Adipocyte (in vitro differentiated cells): ENCODE data around the gene FER.
A peak's percentile ranks its signal among the peaks of the same experiment; 100 is the strongest.
"Not testable (repeated sequence)": the region's sequence is repeated elsewhere in the genome, so short reads cannot be mapped to it uniquely, and the experiment has no call there.

Experiments used
- DNase-seq: peaks from one replicate; pipeline ENCODE4 v3.0.0-alpha.2; 2015; ENCODE audit warnings: low read depth
- H3K27me3 ChIP-seq: replicated peaks from 2 replicates; pipeline ENCODE4 v1.7.0; 2013; ENCODE audit warnings: mild to moderate bottlenecking, low read length, moderate library complexity; ENCODE audit not compliant: control insufficient read depth, insufficient read depth
- H3K36me3 ChIP-seq: 2 replicates; pipeline ENCODE4 v1.7.0; 2013; ENCODE audit warnings: low read length, mild to moderate bottlenecking, moderate library complexity; ENCODE audit not compliant: control insufficient read depth, insufficient read depth, severe bottlenecking
- H3K4me1 ChIP-seq: 2 replicates; pipeline ENCODE4 v1.7.0; 2013; ENCODE audit warnings: mild to moderate bottlenecking, low read length, moderate library complexity; ENCODE audit not compliant: control insufficient read depth, insufficient read depth
- H3K4me3 ChIP-seq: 2 replicates; pipeline ENCODE4 v1.7.0; 2013; ENCODE audit warnings: mild to moderate bottlenecking, low read length, moderate library complexity
- H3K9ac ChIP-seq: 2 replicates; pipeline ENCODE4 v1.7.0; 2013; ENCODE audit warnings: mild to moderate bottlenecking, low read length, moderate library complexity
- H3K9me3 ChIP-seq: 2 replicates; pipeline ENCODE4 v1.7.0; 2013; ENCODE audit warnings: mild to moderate bottlenecking, low read length, moderate library complexity; ENCODE audit not compliant: control insufficient read depth

The FER gene

DNA sequence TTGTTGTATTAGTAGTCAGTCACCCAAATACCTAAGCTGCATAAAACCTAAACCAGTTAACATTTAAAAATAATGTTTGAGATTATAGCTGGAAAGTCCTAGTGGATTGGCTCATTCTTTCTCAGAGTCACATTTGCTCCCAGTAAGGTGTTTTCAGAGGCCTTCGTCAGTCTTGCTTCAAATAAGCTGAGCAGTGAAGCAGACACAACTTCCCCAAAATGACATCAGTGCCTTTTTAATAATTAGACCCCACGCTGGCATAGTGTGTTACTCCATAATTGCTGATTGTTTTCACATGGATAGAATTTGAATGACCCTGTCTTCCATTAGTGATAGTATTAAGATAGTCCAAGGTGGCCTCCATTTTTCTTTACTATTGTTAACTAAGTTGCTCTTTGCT, 416.3 kb downstream of the FER start:
- DNase-seq, result no peak
- H3K9me3 ChIP-seq, result no peaks in the 10 kb centered on the region
- H3K9ac ChIP-seq, result no peak overlapping the region
- H3K27me3 ChIP-seq, result no peaks in the 10 kb centered on the region
- peaks cover 17% of the 10 kb centered on the region for H3K4me1 ChIP-seq
- H3K36me3 ChIP-seq, result no peaks in the 10 kb centered on the region
- H3K4me3 ChIP-seq, result no peak overlapping the region

GRCh38 chr5:109167586-109167985, 419.9 kb downstream of the FER start:
- Histone ChIP-seq H3K9ac (no peak overlapping the region), H3K4me3 (no peak overlapping the region), H3K36me3 (no peaks in the 10 kb centered on the region), H3K9me3 (no peaks in the 10 kb centered on the region), H3K4me1 (peaks cover 5% of the 10 kb centered on the region), H3K27me3 (no peaks in the 10 kb centered on the region)
- no peak for DNase-seq

DNA sequence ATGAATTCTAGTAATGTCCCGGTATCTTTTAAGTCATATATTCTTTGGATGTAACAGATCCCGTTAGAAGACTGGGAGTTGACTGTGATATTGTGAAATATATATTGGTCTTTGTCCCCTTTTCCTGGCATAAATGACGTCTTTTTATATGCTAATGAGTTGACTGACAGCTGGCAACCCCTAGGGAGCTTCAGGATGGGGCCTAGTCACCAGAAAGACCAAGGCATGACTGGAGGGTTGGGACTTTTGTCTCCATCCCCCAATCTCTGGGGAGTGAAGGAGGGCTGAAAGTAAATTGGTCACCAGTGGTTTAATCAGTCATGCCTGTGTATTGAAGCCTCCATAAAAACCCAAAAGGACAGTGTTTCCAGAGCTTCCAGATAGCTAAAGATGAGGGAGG, 420.5 kb downstream of the FER start:
- Histone ChIP-seq H3K4me3 (no peak overlapping the region), H3K27me3 (no peaks in the 10 kb centered on the region), H3K36me3 (no peaks in the 10 kb centered on the region), H3K4me1 (no peaks in the 10 kb centered on the region), H3K9ac (no peak overlapping the region), H3K9me3 (no peaks in the 10 kb centered on the region)
- DNase-seq, result no peak

GRCh38 chr5:109170629-109171350, 423.1 kb downstream of the FER start:
- Histone ChIP-seq H3K27me3 (no peaks in the 10 kb centered on the region), H3K4me3 (no peak overlapping the region), H3K4me1 (no peaks in the 10 kb centered on the region), H3K9ac (no peak overlapping the region), H3K9me3 (no peaks in the 10 kb centered on the region), H3K36me3 (no peaks in the 10 kb centered on the region)
- DNase-seq, result no peak

- DNase-seq, H3K4me3 ChIP-seq, H3K9me3 ChIP-seq, H3K9ac ChIP-seq, H3K4me1 ChIP-seq, H3K36me3 ChIP-seq, H3K27me3 ChIP-seq: not testable (repeated sequence)
These were observed 423.9 kb downstream of the FER start for GRCh38 chr5:109171437-109172073.

- Histone ChIP-seq H3K9me3 (no peaks in the 10 kb centered on the region), H3K4me1 (peaks cover 10% of the 10 kb centered on the region), H3K27me3 (no peaks in the 10 kb centered on the region), H3K9ac (no peak overlapping the region), H3K4me3 (no peak overlapping the region), H3K36me3 (no peaks in the 10 kb centered on the region)
- DNase-seq, result no peak
These were observed 425.5 kb downstream of the FER start for GRCh38 chr5:109173036-109173794.

GRCh38 chr5:109177227-109177626, 429.5 kb downstream of the FER start:
- Histone ChIP-seq H3K27me3 (no peaks in the 10 kb centered on the region), H3K9me3 (no peaks in the 10 kb centered on the region), H3K4me3 (peak overlapping the region; percentile 5), H3K9ac (no peak overlapping the region), H3K4me1 (peaks cover 10% of the 10 kb centered on the region), H3K36me3 (no peaks in the 10 kb centered on the region)
- DNase-seq, result no peak

DNA sequence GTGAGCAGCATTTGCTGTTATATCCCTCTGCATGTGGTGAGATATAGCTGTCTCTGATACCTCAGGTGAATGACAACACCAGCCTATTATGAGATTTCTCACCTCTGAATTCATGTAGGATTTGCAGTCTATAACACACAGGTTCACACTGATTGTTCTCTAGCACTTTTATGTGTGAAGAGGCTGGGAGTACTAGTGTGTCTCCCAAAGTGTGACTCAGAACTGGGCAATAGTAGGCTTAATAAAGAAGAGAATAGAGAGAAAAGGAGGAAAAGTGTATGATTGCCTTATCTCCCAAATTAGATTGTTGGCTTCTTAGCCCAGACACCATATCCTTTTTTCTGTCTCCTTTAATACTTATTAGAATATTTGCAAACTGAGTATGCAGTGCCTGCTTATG, 430.1 kb downstream of the FER start:
- Histone ChIP-seq H3K27me3 (no peaks in the 10 kb centered on the region), H3K36me3 (no peaks in the 10 kb centered on the region), H3K4me3 (peak overlapping the region; percentile 5), H3K9me3 (no peaks in the 10 kb centered on the region), H3K4me1 (peaks cover 10% of the 10 kb centered on the region), H3K9ac (no peak overlapping the region)
- no peak for DNase-seq

DNA sequence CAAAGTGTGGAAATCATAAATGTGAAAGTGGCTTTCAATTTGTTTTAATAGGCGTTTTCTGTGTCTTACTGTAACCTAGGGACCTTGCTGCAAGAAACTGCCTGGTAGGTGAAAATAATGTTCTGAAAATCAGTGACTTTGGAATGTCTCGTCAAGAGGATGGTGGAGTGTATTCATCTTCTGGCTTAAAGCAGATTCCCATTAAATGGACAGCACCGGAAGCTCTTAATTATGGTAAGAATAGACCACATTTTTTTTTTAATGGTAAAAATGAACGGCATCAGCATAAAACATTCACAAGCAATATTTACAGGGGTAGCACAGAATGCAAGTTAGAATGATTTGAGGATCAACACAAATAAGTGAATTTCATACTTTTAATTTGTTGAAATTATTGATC, 433.0 kb downstream of the FER start:
- Histone ChIP-seq H3K4me3 (no peak overlapping the region), H3K9me3 (no peaks in the 10 kb centered on the region), H3K27me3 (no peaks in the 10 kb centered on the region), H3K9ac (no peak overlapping the region), H3K4me1 (peaks cover 10% of the 10 kb centered on the region), H3K36me3 (no peaks in the 10 kb centered on the region)
- DNase-seq, result no peak

DNA sequence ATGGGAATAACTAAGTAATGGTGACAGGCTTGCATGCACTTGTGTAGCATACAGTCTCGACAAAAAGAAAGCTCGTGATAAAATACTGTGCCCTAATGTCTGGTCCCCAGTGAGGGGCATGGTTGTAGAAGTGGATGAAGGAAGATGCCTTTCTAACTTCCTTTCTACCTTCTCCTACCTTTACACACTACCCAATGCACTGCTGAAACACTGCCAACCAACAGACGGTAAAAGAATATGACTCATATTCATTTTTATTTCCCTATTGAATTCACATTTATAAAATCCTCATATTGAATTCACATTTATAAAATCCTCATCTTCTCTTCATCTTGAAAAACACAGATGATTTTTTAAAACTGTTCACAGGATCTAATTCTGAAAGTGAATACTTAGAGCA, 439.1 kb downstream of the FER start:
- Histone ChIP-seq H3K9ac (no peak overlapping the region), H3K4me1 (peaks cover 14% of the 10 kb centered on the region), H3K9me3 (no peaks in the 10 kb centered on the region), H3K4me3 (no peak overlapping the region), H3K27me3 (no peaks in the 10 kb centered on the region), H3K36me3 (peaks cover 17% of the 10 kb centered on the region)
- DNase-seq, result no peak

GRCh38 chr5:109191153-109191558, 443.5 kb downstream of the FER start:
- Histone ChIP-seq H3K36me3 (peaks cover 17% of the 10 kb centered on the region), H3K9ac (peak overlapping the region; percentile 14), H3K27me3 (no peaks in the 10 kb centered on the region), H3K9me3 (no peaks in the 10 kb centered on the region), H3K4me3 (peak overlapping the region; percentile 40), H3K4me1 (peaks cover 32% of the 10 kb centered on the region)
- DNase-seq, result peak; percentile 71
